ENCODE data around the gene GALNT17.
"Not testable (repeated sequence)": the region's sequence is repeated elsewhere in the genome, so short reads cannot be mapped to it uniquely, and the experiment has no call there.

Gene GALNT17

DNA sequence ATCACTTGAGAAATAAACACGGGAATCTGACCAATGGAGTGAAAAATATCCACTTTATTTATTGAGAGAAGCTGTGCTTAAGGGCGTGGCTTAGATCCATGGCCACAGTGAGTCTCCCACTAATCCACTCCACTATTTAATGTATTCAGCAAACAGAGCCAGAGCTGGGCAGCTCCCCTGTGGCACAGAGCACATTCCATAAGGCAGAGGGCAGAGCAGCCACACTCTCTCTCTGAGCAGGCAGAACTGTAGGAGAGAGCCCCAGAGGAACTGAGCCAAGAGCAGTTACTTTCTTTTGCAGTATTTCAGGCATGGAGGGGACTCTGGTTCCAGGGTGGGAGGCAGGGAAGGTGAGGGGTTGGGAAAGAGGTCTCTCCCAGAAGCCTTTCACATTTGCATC is 106.0 kb downstream of the GALNT17 start:
- no peak for DNase-seq

DNA sequence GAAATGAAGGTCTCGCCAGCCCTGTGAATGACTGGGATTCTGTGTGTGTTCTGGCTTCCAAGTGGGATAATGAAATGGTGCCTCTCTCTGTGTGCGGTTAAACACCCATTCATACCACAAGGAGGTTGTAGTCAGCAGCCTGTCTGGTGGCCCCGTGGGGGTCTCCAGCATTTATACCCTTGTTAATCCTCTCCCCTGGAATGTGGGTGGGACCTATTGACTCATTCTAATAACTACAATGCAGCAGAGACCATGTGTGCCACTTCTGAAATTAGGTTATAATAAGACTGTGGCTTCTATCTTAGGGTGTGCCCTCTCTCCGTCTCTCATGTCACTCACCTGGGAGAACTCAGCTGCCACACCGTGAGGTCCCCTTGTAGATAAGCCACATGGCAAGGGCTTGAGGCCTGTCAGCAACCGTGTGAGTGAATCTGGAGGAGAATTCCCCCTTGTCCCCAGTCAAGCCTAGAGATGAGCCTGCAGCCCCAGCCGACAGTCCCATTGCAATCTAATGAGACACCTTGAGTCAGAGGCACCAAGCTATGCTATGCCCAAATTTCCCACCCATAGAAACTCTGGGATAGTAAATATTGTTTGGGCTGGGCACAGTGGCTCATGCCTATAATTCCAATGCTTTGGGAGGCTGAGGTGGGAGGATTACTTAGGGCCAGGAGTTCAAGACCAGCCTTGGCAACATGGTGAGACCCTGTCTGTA is 106.8 kb downstream of the GALNT17 start:
- DNase-seq, result no peak

DNA sequence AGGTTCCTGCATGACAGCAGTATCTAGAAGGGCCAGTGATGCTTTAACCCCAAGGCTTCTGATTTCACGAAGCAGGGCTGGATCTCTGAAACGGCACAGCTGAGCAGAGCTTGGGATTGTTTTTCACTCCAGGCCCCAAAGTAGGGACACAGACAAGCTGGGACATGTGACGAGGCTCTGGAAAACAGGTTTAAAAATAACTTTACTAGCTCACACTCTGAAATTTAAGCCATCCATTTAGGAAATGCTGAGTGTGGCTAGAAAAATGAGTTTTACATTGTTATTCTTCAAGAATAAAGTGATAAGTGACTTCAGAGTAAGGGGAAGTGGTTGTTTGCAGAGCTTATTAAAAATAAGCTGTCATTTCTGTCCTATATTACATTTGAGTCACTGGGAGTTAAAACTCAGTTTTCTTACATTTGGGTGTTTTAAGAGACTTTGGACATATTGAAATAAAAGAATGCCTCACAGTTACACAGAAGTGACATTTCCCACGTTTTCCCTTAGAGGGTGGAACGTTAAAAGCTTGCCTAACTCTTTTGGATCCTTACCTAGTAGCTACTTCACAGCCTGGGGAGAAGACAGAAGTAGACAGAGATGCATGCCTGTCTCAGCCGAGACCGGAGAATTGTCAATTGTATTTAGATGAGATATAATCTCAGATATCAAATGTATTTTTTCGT is 107.8 kb downstream of the GALNT17 start:
- no peak for DNase-seq

GRCh38 chr7:71243736-71244410 is 111.9 kb downstream of the GALNT17 start:
- no peak for DNase-seq

- DNase-seq, result no peak
Measured at GRCh38 chr7:71245038-71245437, 113.1 kb downstream of the GALNT17 start.

DNA sequence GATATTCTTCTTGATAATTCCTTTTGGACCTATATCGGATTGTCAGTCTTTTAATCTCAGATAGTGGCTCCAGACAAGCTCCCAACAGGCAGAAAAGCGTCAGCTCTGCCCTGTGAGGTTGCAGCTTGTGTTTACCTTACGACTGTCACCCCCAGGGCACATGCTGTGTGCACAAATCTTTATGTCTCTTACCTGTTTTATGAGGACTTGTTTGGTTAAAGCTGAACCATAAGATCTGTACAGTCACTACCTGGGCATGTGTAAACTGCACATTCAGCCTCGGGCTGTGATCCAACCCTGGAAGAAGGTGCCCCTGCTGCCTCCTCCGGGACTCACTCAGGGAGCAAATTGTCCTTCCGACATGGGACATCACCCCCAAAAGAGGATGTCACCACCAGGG is 119.8 kb downstream of the GALNT17 start:
- DNase-seq, result no peak

GRCh38 chr7:71254751-71255150 is 122.8 kb downstream of the GALNT17 start:
- DNase-seq, result no peak

DNA sequence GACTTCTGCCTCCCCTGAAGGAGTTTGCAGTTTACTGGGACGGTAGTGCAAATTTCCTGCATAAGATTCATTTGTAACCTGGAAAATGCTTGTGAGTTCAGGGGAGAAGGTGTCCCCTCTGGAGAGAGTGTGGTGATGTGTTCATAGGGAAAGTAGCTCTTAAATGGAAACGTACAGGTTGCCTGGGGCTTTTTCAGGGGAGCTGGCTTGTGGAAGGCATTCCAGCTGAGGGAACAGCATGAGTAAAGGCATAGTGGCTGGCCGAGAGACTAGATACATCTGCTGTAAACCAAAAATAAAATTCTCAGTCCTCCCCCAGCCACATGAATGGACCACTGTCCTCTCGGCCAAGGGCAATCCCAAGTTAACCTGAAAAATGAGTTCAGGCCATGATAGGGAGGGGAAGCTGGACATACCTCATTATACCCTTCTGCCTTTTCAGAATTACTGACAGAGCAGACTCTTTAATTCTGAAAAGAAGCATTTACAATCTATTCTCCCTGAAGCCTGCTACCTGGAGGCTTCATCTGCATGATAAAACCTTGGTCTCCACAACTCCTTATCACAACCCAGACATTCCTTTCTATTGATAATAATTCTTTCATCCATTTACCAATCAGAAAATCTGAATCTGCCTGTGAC is 123.7 kb downstream of the GALNT17 start:
- DNase-seq, result no peak

DNA sequence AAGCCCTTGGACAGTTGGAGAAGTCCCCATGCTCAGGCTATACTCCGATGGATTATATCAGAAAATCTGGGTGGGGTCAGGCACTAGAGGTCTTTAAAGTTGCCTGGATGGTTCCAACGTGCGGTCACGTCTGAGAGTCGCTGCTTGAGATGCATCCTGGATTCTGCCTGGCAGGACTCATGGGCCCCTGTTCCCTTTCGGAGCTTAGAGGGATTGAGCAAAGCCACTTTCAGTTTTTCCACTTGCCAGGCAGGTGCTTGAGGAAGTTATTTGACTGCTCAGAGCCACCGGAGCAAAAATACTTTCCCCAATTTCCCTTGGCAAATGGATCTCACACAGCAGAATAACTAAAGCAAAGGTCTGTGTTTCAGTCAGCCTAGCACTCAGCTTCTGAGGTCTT is 129.1 kb downstream of the GALNT17 start:
- no peak for DNase-seq

- not testable (repeated sequence) for DNase-seq
Measured at GRCh38 chr7:71262834-71263233, 130.9 kb downstream of the GALNT17 start.

- no peak for DNase-seq
Measured at GRCh38 chr7:71264005-71264404, 132.1 kb downstream of the GALNT17 start.

DNA sequence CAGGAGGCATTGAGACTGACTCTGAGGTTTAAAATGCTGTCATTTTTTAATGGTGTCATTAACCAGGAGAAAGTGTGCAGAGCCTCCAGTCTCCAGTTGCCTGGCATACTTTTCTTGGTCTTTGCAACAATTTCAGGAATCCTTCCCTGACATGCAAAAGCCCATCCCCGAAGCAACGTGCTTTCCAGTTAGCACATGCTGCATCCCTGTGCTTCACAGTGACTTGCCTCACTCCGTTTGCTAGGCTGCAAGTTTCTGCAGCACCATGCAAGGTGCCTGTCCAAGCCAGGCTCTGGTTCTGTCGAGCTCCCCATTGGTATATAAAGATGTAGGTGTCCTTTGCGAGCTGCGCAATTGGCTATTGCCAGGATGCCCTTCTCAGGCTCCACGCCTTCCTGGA is 135.0 kb downstream of the GALNT17 start:
- DNase-seq, result no peak

- no peak for DNase-seq
Measured at GRCh38 chr7:71267734-71268469, 136.0 kb downstream of the GALNT17 start.

DNA sequence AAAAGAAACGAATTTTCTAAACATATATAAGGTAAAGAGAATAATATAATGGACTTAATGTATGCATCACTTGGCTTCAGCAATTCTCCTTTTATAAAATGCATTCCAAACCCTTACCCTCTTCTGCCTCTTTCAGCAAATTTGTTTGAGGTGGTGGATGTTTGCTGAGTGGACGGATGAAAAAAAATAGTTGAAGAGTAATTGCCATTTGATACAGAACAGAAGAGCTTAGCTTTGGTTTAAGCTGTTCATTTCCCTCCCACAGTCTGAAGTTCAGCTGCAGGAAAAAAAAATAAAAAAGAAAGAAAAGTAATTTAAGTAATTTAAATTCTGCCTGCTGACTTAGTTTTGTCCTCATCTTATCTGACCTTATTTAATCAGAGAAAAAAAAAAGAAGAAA is 138.6 kb downstream of the GALNT17 start:
- no peak for DNase-seq

DNA sequence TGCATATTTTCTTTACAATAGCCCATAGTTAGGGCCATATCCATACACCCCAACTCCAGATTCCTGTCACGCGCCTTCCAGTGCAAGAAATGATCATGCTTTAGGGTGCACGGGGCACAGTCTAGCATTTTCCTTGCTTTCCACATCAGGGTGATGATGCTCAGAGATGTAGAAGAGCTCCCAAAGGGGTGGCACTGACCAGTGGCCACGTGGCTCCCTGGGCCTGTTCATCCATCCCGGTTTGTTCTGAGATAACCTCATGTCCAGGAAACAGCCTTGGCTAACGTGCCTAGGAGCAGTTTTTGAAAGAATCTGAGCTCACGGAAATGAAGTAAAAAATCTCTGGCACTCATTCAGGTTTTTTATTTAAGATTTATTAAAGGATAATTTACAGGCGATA is 139.3 kb downstream of the GALNT17 start:
- DNase-seq, result no peak

GRCh38 chr7:71272509-71273490 is 140.9 kb downstream of the GALNT17 start:
- DNase-seq, result no peak

DNA sequence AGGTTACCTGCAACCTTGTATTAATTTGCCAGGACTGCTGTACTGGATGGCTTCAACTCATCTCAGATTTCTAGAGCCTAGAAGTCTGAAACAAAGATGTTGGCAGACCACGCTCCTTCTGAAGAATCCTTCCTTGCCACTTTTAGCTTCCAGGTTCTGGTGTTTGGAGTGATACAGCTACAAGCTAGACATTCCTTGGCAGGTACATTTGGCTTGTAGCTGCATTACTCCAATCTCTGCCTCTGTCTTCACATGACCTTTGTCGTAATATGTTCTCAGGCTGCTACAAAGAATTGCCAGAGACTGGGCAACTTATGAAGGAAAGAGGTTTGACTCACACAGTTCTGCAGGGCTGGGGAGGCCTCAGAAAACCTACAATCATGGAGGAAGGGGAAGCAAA is 146.3 kb downstream of the GALNT17 start:
- no peak for DNase-seq

GRCh38 chr7:71281261-71281660 is 149.3 kb downstream of the GALNT17 start:
- DNase-seq, result no peak

- no peak for DNase-seq
Measured at GRCh38 chr7:71283802-71284201, 151.9 kb downstream of the GALNT17 start.

GRCh38 chr7:71285571-71286145 is 153.7 kb downstream of the GALNT17 start:
- no peak for DNase-seq

GRCh38 chr7:71286336-71286735 is 154.4 kb downstream of the GALNT17 start:
- DNase-seq, result no peak

Measured in activated CD4-positive, alpha-beta T cell treated with anti-CD3 and anti-CD28 coated beads for 48 hours (primary cell).